GM19239 (cell line): ENCODE measurements around the gene SLC12A8.
"Not testable (repeated sequence)": the region's sequence is repeated elsewhere in the genome, so short reads cannot be mapped to it uniquely, and the experiment has no call there.

ENCODE experiments used
- DNase-seq: peaks from one replicate; pipeline ENCODE4 v3.0.0; 2011; ENCODE audit warnings: low spot score; ENCODE audit not compliant: insufficient read length
- FAIRE-seq: peaks from 2 replicates; lab custom pipeline; 2011; peaks lifted over from hg19 to GRCh38; lab: Jason Lieb, UNC

The SLC12A8 gene

GRCh38 chr3:125090649-125091048 is 121.9 kb downstream of the SLC12A8 start:
- DNase-seq (no peak), FAIRE-seq (no peak)

- DNase-seq (no peak), FAIRE-seq (no peak)
Measured at GRCh38 chr3:125087768-125088391, 124.7 kb downstream of the SLC12A8 start.

GRCh38 chr3:125085166-125085565 is 127.4 kb downstream of the SLC12A8 start:
- peak; percentile 64 for FAIRE-seq
- DNase-seq = no peak

DNA sequence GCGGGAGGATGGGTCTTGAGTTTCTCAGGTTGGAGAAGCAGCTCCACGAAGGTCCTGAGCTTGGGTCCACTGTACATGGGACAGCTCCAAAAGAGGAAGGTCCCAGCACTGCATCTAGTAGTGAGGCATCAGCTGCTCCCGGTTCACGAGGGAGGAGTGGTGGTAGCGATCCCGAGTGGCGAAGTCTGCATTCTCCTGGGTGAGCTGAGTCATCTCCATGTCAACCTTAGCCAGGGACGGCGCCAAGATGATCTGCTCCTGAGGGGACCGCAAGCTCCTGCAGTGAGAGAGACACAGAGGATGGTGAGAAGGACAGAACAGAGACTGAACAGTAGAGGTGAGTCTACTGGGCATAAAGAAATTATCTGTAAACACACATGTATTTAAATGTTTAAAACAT is 128.8 kb downstream of the SLC12A8 start:
- FAIRE-seq (no peak), DNase-seq (no peak)

DNA sequence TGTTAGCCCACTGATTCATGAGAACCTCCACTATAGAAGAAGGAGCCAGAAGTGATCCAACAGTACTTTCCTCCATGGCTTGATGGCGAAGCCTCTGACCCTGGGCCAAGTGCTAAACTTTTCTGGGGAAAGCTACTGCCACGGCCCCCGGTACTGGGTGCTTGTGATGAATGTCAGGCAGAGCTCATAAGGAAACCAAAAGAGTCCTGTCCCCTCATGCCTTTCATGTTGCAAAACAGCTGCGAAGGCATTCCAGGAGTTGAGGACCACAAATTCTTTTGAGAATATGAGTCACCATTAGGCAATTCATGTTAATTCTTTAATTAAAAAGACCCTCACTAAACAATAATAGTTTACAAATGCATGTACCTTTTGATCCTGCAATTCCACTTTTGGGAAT is 130.2 kb downstream of the SLC12A8 start:
- FAIRE-seq = not testable (repeated sequence)

GRCh38 chr3:125080077-125080476 is 132.5 kb downstream of the SLC12A8 start:
- DNase-seq = no peak
- FAIRE-seq = no peak

More for the DNA sequence above, 130.2 kb downstream of the SLC12A8 start:
- not testable (repeated sequence) for DNase-seq

GRCh38 chr3:125079675-125080045 is 132.9 kb downstream of the SLC12A8 start:
- no peak for FAIRE-seq
- no peak for DNase-seq

DNA sequence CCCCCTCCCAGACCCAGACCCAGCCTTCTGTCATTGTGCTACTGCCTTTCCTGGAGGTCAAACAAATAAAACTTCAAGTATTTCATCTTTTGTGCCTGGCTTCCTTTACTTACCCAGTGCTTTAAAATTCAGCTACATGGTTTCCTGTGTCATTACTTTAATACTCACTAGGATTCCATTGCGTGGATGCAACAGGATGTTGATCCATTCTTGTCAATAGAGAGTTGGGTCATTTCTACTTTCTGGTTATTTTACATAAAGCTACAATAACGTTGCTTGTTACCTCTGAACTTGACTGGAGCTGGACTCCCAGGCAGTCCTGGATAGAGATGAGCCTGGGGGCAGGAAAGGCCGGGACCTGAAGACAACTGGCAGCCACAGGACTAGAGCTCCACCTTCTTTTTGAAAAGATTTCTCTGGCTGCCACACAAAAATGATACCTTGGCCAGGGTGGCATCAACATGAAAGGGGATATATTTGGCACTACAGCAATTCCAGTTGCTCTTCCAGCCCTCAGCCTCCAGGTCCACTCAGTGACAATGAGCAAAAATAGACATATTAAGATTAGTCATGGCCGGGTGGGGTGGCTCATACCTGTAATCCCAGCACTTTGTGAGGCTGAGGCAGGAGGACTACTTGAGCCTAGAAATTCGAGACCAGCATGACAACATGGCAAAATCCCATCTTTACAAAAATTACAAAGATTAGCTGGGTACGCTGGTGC is 133.4 kb downstream of the SLC12A8 start:
- DNase-seq (no peak), FAIRE-seq (peak; percentile 62)

- FAIRE-seq = peak; percentile 68
Measured at GRCh38 chr3:125077864-125078263, 134.7 kb downstream of the SLC12A8 start.

GRCh38 chr3:125076464-125076863 is 136.1 kb downstream of the SLC12A8 start:
- DNase-seq (no peak), FAIRE-seq (no peak)

More at GRCh38 chr3:125077864-125078263, 134.7 kb downstream of the SLC12A8 start:
- no peak for DNase-seq

DNA sequence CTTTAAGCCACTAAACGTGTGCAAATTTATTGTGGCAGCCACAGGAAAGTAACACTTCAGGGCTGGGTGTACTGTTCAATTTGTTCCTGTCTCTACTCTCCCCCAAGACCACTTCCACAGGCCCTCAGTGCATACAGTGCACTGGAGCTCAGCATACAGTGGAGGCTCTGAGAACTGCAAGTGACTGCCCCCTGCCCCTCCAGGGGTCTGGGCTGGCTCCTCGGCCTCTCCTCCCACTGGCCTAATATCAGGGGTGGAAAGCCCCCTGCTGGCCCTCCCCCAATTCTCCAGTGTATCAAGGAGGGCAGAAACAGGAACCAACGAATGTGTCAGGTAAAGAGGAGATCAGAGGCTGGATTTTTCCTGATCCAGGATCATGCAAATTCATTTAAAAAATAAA is 136.8 kb downstream of the SLC12A8 start:
- FAIRE-seq (no peak), DNase-seq (no peak)

DNA sequence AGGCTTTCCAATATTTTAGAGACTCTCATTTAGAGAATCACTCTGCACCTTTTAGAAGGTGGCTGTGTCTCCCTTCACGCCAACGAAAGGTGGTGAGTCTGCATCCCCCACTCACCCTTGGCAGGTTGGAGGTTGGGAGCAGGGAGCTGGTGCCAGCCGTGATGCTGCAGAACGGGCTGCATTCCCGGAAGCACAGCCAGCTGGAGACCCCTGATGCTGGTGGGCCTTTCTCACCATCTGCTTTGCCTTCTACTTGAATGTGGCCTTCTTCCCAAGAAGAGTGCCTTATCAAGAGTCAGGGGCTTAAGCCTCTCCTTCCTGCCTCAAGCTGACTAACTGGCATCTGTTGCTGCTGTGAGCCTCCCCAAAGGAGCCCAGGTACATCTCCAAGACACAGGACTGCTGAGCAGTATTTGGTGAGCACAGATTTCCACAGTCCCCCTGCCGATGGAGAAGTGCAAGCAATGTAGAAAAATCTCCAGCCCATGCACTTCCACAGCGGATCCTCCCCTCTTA is 139.1 kb downstream of the SLC12A8 start:
- DNase-seq (no peak), FAIRE-seq (no peak)

- FAIRE-seq (no peak), DNase-seq (no peak)
Measured at GRCh38 chr3:125072749-125073389, 139.7 kb downstream of the SLC12A8 start.

DNA sequence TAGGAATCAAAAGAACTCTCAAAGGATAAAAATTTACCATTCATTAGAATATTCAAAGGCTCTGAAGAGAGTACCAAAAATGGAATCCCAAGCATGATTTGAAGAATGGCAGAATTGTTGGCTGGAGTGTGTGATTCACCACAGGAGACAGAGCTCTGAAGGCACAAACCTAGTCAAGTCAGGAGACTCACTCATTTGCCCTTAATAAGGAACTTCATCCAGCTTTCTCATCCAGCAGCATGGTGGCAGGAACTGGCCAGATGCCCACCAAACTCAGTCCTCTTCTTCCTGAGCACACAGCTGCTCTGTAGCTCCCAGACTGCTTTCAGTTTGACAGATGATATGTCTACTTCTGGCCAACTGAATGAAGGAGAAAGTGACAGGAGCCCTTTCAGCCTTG is 140.2 kb downstream of the SLC12A8 start:
- FAIRE-seq = no peak

GRCh38 chr3:125069968-125070745 is 142.4 kb downstream of the SLC12A8 start:
- FAIRE-seq = no peak
- DNase-seq = no peak

More for the DNA sequence above, 140.2 kb downstream of the SLC12A8 start:
- no peak for DNase-seq

DNA sequence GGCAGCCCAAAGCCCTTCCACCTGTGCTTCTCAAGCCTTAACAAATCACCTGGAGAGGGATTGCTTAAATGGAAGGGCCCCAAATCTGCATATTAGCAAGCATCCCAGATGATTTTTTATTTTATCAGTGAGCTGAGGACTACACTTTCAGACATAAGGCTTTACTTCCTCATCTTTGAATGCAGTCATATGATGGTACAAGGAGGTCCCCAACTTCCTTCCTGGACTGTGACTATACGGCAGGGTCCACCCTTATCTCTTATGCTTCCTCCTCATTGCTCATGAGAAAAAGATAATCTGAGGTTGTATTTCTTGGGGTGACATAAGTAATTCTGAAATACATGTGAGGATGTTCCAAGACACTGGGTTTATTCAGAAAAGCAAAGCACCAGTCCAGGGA is 143.1 kb downstream of the SLC12A8 start:
- DNase-seq = no peak
- no peak for FAIRE-seq

DNA sequence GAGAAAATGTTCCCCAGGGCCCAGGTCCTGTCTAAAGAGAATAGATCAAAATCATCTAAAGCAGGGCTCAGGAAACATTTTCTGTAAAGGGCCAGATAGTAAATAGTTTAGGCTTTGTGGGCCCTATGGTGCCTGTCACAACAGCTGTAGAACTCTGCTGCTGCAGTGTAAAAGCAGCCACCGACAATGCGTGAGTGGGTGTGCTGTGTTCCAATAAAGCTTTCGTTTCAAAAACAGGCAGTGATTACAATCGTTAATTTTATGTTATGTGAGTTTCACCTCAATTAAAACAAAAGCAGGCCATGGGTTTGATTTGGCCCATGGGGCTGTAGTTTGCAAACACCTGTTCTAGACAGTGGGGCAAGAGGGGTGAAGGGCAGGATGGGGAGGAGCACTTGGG is 144.3 kb downstream of the SLC12A8 start:
- DNase-seq = no peak
- FAIRE-seq = no peak

- DNase-seq (no peak), FAIRE-seq (no peak)
Measured at GRCh38 chr3:125067225-125067624, 145.3 kb downstream of the SLC12A8 start.

DNA sequence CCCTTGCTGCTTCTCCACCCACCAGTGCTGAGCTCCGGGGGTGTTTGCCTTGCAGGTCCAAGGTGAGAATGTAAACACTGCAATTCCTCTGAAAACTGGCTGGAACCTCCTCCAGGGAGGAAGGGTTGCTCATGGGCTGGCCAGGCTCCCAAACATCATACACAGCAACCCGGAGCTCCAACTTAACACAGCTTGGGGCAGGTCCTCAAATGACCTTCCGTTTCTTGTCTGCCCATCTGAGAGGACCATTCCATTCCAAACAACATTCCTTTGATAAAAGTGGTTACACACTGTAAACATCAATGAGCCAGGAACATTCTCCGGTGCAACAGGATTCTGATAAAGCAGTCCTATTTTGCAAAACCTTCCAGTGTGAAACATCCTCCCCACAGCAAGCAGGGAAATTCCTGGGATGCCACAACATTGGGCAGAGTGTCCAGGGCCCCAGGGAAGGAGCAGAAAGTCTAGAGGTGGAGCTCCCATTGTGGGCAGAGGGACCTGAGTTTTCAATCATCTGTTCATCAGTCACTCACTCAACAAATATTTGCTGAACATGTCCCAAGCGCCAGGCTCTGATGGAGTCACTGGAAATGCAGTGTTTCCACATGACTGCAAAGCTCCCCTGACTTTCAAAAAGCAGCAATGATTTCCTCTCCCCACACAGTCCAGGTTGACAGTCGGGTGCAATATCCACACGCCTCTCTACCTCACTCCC is 149.5 kb downstream of the SLC12A8 start:
- no peak for FAIRE-seq
- DNase-seq = no peak

- no peak for DNase-seq
- FAIRE-seq = no peak
Measured at GRCh38 chr3:125061646-125062045, 150.9 kb downstream of the SLC12A8 start.
